ENCODE data around the gene DRD3.

Gene DRD3

DNA sequence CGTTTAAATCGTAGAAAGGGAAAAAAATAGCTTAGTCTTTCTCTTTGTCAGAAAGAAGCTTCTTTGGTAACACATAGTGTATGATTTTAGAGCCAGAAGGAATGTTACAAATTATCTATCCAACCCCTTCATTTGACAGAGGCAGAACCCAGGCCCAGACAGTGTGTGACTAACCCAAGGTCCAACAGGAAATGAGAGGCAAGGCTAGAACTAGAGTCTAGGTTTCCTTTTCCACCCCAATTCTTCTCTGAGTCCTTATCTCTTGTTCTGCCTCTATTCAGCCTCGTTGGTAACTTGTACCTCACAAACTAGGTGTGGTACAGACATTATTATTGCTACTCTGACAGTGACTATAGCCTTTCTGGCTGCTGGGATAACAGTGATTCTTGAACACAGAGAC is 83.1 kb downstream of the DRD3 start:
- no peak for TF ChIP-seq ZFX (IDR thresholded peaks at IDR 0.05)
- TF ChIP-seq CTCF (conservative IDR thresholded peaks at IDR 0.05), result no peak
- no peak overlapping the region for H3K27ac ChIP-seq

GRCh38 chr3:114093596-114093995 is 85.3 kb downstream of the DRD3 start:
- H3K27ac ChIP-seq, result no peak overlapping the region
- no peak for TF ChIP-seq ZFX (IDR thresholded peaks at IDR 0.05)
- no peak for TF ChIP-seq CTCF (conservative IDR thresholded peaks at IDR 0.05)

DNA sequence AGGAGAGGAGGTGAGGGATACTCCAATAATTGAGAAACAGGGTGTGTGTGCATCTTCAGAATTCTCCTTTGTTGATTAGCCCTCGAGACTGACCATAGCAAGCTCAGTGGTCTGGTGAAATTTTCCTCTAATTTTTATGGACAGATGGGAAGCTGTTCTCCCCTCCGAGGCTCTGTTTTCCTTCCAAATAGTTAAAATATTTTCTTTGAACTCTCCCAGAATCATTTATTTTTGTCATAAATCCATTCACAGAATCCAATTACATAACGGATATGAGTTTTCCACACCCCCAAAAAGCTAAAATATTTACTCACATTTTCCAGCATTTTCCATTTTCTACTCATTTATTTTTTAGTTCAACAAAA is 85.9 kb downstream of the DRD3 start:
- no peak for TF ChIP-seq CTCF (conservative IDR thresholded peaks at IDR 0.05)
- no peak for TF ChIP-seq ZFX (IDR thresholded peaks at IDR 0.05)
- H3K27ac ChIP-seq, result no peak overlapping the region

DNA sequence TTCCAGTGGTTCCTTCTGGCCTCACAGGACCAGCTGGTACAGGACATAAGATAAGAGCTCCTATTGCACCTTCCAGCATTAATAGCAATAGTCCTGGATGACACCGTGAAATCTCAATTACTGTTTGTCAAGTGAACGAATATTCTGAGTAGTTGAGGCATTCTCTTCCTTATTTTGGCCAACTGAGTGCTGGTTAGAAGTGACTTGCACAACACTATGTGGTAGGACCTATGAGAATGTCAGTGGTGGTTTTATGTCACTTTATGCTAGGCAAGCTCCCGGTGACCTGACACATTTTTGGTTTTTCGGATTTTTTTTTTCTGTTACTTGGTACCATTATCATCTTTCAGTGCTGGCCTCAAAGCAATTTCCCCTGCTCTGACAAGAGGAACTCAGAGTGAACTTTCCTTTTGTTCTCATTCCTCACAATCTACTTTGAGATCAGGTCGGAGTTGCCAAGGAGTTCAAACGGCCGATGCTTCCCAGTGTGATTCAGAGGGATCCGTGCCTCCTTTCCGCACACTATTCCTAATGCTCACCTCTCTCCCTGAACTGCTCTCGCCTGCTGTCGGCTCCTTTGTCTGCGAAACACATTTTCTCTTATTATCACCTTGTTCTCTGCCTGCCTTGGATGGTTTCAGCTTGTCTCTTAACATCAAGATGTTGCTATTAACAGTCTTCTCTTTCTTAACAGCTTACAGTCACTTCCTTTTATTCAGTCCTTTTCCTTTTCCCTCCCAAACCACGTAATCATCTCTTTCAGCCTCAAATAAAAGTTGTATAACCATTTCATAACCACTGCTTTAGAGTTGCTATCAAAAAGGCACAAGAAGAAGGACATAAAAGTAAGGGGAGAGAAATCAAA is 86.5 kb downstream of the DRD3 start:
- H3K27ac ChIP-seq, result no peak overlapping the region
- TF ChIP-seq ZFX (IDR thresholded peaks at IDR 0.05) (no peak), CTCF (conservative IDR thresholded peaks at IDR 0.05) (no peak)

DNA sequence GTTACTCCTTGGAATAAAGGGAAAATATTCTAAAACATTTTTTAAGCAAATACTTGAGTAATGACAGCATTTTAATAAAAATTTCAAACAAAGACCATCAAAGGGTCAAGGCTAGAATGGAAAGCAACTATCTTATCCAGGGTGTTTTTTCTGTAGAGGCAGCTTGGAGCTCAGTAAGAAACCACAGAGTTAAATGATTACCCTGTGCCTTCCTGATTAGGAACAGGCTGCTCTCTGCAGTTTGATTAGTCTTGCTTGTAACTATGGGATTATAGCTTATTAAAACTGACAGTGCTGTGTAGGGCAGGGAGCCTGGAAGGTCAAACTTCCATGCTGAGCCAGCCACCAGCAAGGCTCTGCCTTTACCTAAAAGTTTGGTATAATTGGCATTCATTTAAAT is 89.2 kb downstream of the DRD3 start:
- TF ChIP-seq CTCF (conservative IDR thresholded peaks at IDR 0.05), result no peak
- no peak for TF ChIP-seq ZFX (IDR thresholded peaks at IDR 0.05)

GRCh38 chr3:114086356-114086755 is 92.5 kb downstream of the DRD3 start:
- no peak overlapping the region for H3K27ac ChIP-seq
- no peak for TF ChIP-seq CTCF (conservative IDR thresholded peaks at IDR 0.05)
- no peak for TF ChIP-seq ZFX (IDR thresholded peaks at IDR 0.05)

More for the DNA sequence above, 89.2 kb downstream of the DRD3 start:
- no peak overlapping the region for H3K27ac ChIP-seq

- TF ChIP-seq CTCF (conservative IDR thresholded peaks at IDR 0.05) (no peak), ZFX (IDR thresholded peaks at IDR 0.05) (no peak)
- no peak overlapping the region for H3K27ac ChIP-seq
Observed at GRCh38 chr3:114083112-114083511, 95.7 kb downstream of the DRD3 start.
